D341Med (cell line): Measurements from ENCODE around the gene SLC9A7.

Experiments
- DNase-seq: peaks from one replicate; pipeline ENCODE4 v3.0.0; 2012; ENCODE audit warnings: low spot score

The SLC9A7 gene

GRCh38 chrX:46703980-46704379 lies 54.9 kb downstream of the SLC9A7 start:
- DNase-seq, result no peak

GRCh38 chrX:46698691-46699090 lies 60.2 kb downstream of the SLC9A7 start:
- DNase-seq, result no peak

DNA sequence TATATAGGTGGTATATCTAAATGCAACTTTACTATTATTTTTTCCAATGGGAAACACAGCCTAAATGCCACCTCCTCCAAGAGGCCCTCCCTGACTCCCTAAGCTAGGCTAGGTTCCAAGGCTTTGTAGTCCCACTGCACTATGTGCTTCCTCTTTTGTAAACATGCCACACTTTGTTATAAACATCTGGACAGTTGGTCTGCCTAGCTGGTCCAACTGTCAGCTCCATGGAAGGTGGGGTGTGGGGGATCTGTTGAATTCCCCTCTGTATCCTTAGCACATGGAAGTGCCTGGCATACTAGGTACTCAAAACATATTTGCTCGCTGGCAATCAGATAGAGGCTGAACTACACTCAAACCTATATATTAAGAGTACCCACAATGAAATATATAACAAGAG lies 63.4 kb downstream of the SLC9A7 start:
- DNase-seq, result no peak

GRCh38 chrX:46694549-46694948 lies 64.4 kb downstream of the SLC9A7 start:
- DNase-seq, result no peak

DNA sequence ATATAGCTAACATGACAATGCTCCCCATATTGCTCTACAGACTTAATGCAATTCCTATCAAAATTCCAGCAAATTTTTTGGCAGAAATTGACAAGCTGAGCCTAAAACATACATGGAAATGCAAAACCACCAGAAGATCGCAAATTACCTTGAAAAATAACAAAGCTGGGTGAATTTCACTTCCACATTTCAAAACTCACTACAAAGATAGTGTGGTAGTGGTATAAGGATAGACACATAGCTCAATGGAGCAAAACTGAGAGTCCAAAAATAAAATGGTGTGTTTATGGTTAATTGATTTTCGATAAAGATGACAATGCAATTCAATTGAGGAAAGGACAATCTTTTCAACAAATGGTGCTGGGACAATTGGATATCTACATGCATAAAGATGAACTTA lies 65.8 kb downstream of the SLC9A7 start:
- no peak for DNase-seq

- no peak for DNase-seq
These were observed 68.1 kb downstream of the SLC9A7 start for GRCh38 chrX:46690818-46691217.

GRCh38 chrX:46687619-46688018 lies 71.3 kb downstream of the SLC9A7 start:
- DNase-seq, result no peak

GRCh38 chrX:46686003-46686645 lies 72.8 kb downstream of the SLC9A7 start:
- DNase-seq, result peak; percentile 50

DNA sequence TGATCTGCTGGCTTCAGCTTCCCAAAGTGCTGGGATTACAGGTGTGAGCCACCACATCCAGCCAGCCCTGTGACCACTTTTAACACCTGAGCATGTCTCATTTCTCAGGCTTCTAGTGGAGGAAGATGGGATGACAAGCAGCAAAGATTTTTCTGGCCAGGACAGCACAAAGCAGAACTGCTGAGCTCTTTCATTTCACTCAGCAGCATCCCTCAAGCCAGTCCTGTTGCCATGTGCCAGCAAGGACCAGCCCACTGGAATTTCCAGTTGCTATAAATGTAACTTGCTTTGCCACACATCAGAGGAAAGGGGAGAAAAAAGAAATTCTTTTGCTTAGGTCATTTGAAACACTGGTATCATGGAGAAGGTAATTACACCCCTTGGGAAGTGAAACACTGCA lies 75.9 kb downstream of the SLC9A7 start:
- no peak for DNase-seq

GRCh38 chrX:46681849-46682248 lies 77.1 kb downstream of the SLC9A7 start:
- DNase-seq, result no peak

DNA sequence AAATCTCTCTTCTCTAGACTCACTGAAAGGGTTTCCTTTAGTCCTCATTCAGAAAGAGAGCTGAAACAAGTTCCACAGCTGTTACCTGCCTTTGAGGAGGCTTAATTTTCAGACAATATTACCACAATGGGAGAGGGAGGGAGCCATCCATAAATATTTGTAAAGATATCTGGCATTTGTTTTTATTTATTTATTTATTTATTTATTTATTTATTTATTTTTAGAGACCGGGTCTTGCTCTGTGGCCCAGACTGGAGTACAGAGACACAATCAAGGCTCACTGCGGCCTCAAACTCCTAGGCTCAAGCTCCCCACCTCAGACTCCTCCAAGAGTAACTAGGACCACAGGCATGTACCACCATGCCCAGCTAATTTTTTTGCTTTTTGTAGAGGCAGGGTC lies 80.7 kb downstream of the SLC9A7 start:
- no peak for DNase-seq

DNA sequence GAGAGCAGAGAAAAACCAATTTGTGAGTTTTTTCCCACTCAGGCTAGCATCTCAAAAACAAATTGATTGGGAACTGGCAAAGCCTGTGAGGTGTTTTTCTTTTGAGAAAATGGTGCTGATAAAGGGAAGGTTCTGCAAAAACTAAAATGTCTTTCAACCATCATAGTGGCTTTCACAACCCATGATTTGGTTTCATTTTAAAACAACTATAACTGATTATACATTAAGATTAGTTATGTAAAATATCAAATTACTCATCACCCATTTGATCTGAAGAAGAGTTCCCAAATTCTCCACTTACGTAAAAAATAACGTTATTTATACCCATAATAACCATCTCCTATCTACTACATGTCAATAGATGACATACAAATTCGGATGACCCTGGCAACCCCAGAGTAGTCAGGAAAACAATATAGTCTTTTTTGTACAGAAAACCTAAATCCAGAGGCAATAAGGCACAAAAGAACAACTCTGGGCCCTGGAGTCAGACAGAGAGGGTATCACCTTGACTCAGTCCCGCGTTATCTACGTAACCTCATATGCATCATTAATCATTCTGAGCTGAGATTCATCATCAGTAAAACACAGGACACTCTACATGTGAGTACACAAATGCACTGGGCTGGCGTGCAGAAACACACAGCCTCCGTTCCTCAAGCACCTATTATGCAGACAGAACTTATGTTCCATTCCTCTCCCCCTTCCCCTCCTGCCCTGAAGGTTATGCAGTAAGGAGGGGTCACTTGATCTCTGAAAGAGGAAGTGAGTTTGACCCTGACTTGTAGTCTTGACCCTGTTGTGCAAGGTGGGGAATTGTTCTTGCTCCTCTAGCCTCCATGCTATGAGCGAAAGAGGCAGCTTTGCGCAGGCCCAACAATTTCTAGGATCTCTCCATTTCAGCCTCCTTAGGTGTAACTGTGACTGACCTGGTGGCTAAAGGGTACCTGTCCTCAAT lies 82.2 kb downstream of the SLC9A7 start:
- DNase-seq, result no peak

DNA sequence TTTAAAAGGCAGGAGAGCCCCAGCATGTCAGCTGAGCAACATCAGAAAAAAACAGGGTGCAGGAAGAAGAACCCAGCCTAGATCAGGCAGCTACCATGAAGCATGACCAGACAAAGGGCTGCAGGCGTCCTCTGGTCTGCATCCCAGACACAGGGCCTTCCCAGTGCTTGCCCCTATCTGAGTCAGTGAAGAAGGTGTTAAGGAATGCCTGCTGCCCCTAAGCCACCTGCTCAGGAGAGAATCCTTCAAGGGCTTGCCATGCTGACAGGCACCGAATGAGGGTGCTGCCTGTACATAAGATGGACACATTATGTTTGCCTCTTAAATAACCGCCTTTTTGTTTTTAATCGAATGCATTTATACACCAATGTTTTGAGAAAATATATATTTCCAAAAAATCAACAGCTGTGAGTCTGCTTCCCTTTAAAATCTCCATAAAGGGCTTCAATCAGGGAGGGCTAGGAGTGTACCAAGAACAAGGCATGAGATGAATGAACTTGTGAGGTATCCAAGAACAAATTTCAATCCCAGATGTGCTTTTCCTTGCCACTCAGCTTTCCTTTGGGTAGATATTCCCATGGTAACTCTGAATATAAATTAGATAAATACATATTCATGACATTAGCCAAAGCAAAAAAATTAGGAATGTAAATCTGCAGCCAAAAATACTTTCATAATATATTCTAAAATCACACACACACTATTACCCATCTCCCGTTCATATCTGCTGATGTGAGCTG lies 85.1 kb downstream of the SLC9A7 start:
- no peak for DNase-seq

- no peak for DNase-seq
These were observed 88.6 kb downstream of the SLC9A7 start for GRCh38 chrX:46670316-46670715.

DNA sequence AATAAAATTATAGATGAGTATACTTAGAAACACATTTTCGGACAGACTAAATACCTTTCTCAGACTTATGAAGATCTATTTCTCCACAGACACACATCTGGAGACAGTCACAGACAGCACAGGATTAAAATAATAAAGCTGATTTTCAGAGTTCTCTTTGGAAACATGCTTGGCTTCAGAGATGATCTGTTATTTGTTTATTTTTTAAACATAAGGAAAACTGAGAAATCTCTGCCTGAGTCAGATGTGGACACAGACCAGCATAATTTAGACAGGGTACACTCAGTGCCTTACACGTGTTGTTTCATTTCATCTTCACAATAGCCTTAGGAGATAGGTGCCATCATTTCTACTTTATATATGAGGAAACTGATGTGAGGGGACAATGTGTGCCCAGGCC lies 92.1 kb downstream of the SLC9A7 start:
- no peak for DNase-seq

DNA sequence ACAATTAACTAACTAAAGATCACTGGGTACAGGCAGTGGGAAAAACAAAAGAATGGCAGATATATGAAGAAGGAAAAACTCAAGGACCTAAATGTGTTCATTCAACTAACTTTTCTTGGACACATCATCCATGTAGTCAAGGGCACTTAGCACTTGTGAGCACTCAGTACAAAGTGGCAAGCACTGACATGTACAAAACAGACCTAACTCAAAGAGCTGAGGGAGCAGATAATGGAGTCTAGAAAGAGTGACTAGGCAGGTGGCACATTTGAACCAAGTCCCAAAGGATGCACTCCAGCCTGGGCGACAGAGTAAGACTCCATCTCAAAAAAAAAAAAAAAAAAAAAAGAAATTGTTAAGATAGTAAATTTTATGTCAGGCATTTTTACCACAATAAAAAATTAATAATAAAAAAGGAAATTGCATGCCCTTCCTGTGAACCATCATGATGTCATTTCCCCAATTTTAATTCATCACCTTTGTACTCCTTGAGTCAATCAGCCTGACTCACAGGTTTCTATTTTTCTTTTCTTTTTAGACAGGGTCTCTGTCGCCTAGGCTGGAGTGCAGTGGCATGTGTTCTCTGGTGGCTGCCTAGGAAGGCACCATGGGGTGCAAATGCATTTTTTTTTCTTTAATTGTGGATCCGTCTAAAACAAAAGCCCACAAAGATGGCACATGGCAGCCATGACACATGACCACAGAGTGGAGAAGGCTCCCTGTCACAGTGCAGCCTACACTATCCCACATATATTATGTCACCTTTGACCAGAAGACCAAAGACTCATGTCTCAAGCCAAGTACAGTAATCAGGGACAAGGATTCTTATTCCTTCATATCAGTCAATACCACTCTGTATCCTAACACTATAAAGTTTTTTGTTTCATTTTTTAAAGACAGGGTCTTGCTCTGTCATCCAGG lies 93.4 kb downstream of the SLC9A7 start:
- DNase-seq, result no peak

- no peak for DNase-seq
These were observed 96.5 kb downstream of the SLC9A7 start for GRCh38 chrX:46662188-46662958.

DNA sequence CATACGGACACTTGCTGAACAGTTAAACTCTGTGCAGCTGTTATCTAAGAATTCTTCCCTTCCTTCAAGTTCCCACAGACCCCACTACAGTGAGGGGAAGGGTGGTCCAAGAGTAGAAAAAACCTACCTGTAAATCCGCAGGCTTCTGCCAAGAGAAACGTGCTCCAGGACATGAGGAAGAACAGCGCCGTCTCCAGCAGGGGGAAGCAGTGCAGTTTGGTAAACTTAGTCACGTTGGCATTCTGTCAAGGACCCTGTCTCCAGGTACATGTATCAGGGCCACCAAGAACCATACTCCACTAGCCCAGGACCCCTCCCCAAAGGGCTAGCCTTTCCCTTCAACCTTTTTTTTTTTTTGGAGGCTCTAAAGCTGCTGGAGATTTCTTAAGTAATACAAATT lies 105.4 kb downstream of the SLC9A7 start:
- DNase-seq, result peak; percentile 45

- no peak for DNase-seq
These were observed 109.3 kb downstream of the SLC9A7 start for GRCh38 chrX:46649421-46650260.

GRCh38 chrX:46648660-46649059 lies 110.3 kb downstream of the SLC9A7 start:
- no peak for DNase-seq
